PC-9 (cell line): ENCODE data around the gene ZNF586. TPM values are rescaled to one million over a fixed set of nuclear protein-coding genes. Genes with fewer than 3 reads are reported as not detected.

Source experiments
- BruUV-seq: library from RNA; stranded (reverse); fragments of 400-500 nt; replicated peaks from 2 replicates; lab custom pipeline; 2021; lab: Mats Ljungman, UMichigan
- CTCF ChIA-PET: fragments of 300-600 bp; sonication (Branson Sonifier 250); formaldehyde crosslinking; loops from one replicate; lab custom pipeline; 2022; ENCODE audit warnings: antibody characterized with exemption; lab: Charles Lee
- POLR2A ChIA-PET: fragments of 300-600 bp; sonication (Branson Sonifier 250); formaldehyde crosslinking; loops from one replicate; lab custom pipeline; 2022; ENCODE audit warnings: antibody characterized with exemption; ENCODE audit not compliant: unreplicated experiment; lab: Charles Lee
- DNase-seq, 2 experiments: peaks; one replicate each; pipeline versions ENCODE4 v3.0.0 to v3.0.0-alpha.2; 2015 to 2022; ENCODE audit warnings: mixed read lengths in 1 of 2
- H2AFZ ChIP-seq: fragments of 200-600 bp; sonication (generic); 2 replicates; pipeline ENCODE4 v1.8.1; 2017; ENCODE audit warnings: antibody characterized with exemption
- H3F3A ChIP-seq: fragments of 200-600 bp; sonication (generic); 2 replicates; pipeline ENCODE4 v1.8.1; 2017; ENCODE audit warnings: antibody characterized with exemption, mild to moderate bottlenecking, low read depth; ENCODE audit not compliant: insufficient read depth
- H3K27ac ChIP-seq: fragments of 200-600 bp; sonication (generic); 2 replicates; pipeline ENCODE4 v1.6.1; 2016; ENCODE audit warnings: mixed run types
- H3K27me3 ChIP-seq: fragments of 200-600 bp; sonication (generic); 2 replicates; pipeline ENCODE4 v1.6.1; 2016; ENCODE audit warnings: low read depth, mixed run types; ENCODE audit not compliant: insufficient read depth
- H3K36me3 ChIP-seq: fragments of 200-600 bp; sonication (generic); 2 replicates; pipeline ENCODE4 v1.6.1; 2016; ENCODE audit warnings: low read depth, mixed run types
- H3K4me1 ChIP-seq: fragments of 200-600 bp; sonication (generic); replicated peaks from 2 replicates; pipeline ENCODE4 v1.6.1; 2016; ENCODE audit warnings: mixed run types; ENCODE audit not compliant: insufficient read depth
- H3K4me2 ChIP-seq: fragments of 200-600 bp; sonication (generic); 2 replicates; pipeline ENCODE4 v1.6.1; 2017; ENCODE audit warnings: mixed run types
- H3K4me3 ChIP-seq: fragments of 200-600 bp; sonication (generic); 2 replicates; pipeline ENCODE4 v1.6.1; 2016; ENCODE audit warnings: mixed run types
- H3K79me2 ChIP-seq: fragments of 200-600 bp; sonication (generic); 2 replicates; pipeline ENCODE4 v1.6.1; 2017; ENCODE audit warnings: low read depth, mixed run types
- H3K9me2 ChIP-seq: fragments of 200-600 bp; sonication (generic); 2 replicates; pipeline ENCODE4 v1.8.1; 2017; ENCODE audit warnings: mild to moderate bottlenecking; ENCODE audit not compliant: insufficient read depth
- H3K9me3 ChIP-seq: fragments of 200-600 bp; sonication (generic); 2 replicates; pipeline ENCODE4 v1.8.1; 2016; ENCODE audit warnings: low read depth; ENCODE audit not compliant: insufficient read depth
- H4K20me1 ChIP-seq: fragments of 200-600 bp; sonication (generic); 2 replicates; pipeline ENCODE4 v1.8.1; 2017; ENCODE audit not compliant: insufficient read depth
- CTCF ChIP-seq: fragments of 200-600 bp; sonication (generic); conservative IDR thresholded peaks from 2 replicates; pipeline ENCODE4 v1.6.1; 2017; ENCODE audit warnings: mixed run types, antibody characterized with exemption, mild to moderate bottlenecking, moderate library complexity
- EZH2 ChIP-seq: fragments of 200-600 bp; sonication (generic); IDR thresholded peaks from 2 replicates; pipeline ENCODE4 v1.8.0; 2017; ENCODE audit warnings: antibody characterized with exemption, low read depth
- intact Hi-C: fragments of 100-400 bp; cut with micrococcal nuclease; formaldehyde crosslinking; loops from one replicate; pipeline ENCODE4 v1.10.0; 2022; ENCODE audit not compliant: unreplicated experiment
- total RNA-seq: library from RNA; stranded (reverse); gene quantifications from 2 replicates; pipeline ENCODE4 v1.2.3, GENCODE V29; 2021

Gene ZNF586
- total RNA-seq, 1 experiment from 2014 or later: 21.3 TPM

- peak overlapping the region; percentile 78; the same call in 1 of the 2 replicates for H3K4me3 ChIP-seq
- no peak for DNase-seq
- no peaks in the 10 kb centered on the region for H3K9me2 ChIP-seq
- ChIA-PET CTCF (no interaction called here), POLR2A (no interaction called here)
- H3F3A ChIP-seq: no peaks in the 10 kb centered on the region
- BruUV-seq: no TSS peak
- no peaks in the 10 kb centered on the region for H4K20me1 ChIP-seq
- H3K27ac ChIP-seq: no peak overlapping the region
- H3K79me2 ChIP-seq: peaks cover 65% of the 10 kb centered on the region
- peaks cover 21% of the 10 kb centered on the region for H3K9me3 ChIP-seq
- intact Hi-C loops: no loop called here
- TF ChIP-seq CTCF (no peak), EZH2 (no peak)
- H3K36me3 ChIP-seq: peaks cover 37% of the 10 kb centered on the region
- peaks cover 7% of the 10 kb centered on the region; the same call in 1 of the 2 replicates for H3K4me1 ChIP-seq
- 0 out of 2 replicates have a peak overlapping the region, but pooled peaks have one; percentile 94 for H3K4me2 ChIP-seq
- no peaks in the 10 kb centered on the region for H3K27me3 ChIP-seq
- no peak overlapping the region for H2AFZ ChIP-seq
Observed at GRCh38 chr19:57771417-57771816, 1.9 kb downstream of the ZNF586 start.

- Histone ChIP-seq H3K36me3 (peaks cover 58% of the 10 kb centered on the region), H3F3A (no peaks in the 10 kb centered on the region), H3K27me3 (no peaks in the 10 kb centered on the region), H3K27ac (no peak overlapping the region), H3K4me3 (no peak overlapping the region), H3K4me2 (no peak overlapping the region), H3K9me3 (peaks cover 30% of the 10 kb centered on the region), H3K4me1 (peaks cover 7% of the 10 kb centered on the region; the same call in 1 of the 2 replicates), H4K20me1 (no peaks in the 10 kb centered on the region), H3K79me2 (peaks cover 79% of the 10 kb centered on the region), H2AFZ (no peak overlapping the region), H3K9me2 (no peaks in the 10 kb centered on the region)
- no peak for DNase-seq
- intact Hi-C loops: no loop called here
- TF ChIP-seq EZH2 (no peak), CTCF (no peak)
- POLR2A ChIA-PET: no interaction called here
- CTCF ChIA-PET: no interaction called here
- BruUV-seq: no TSS peak
Observed at GRCh38 chr19:57773488-57773887, 4.0 kb downstream of the ZNF586 start.

- peaks cover 72% of the 10 kb centered on the region for H3K79me2 ChIP-seq
- ChIA-PET POLR2A (no interaction called here), CTCF (no interaction called here)
- H3K36me3 ChIP-seq: peaks cover 77% of the 10 kb centered on the region
- no peaks in the 10 kb centered on the region for H3K4me1 ChIP-seq
- no peaks in the 10 kb centered on the region for H3K9me2 ChIP-seq
- peaks cover 55% of the 10 kb centered on the region for H3K9me3 ChIP-seq
- intact Hi-C loops: no loop called here
- H3F3A ChIP-seq: peaks cover 7% of the 10 kb centered on the region; the same call in 1 of the 2 replicates
- no peak overlapping the region for H2AFZ ChIP-seq
- TF ChIP-seq EZH2: no peak
- no peak for TF ChIP-seq CTCF
- DNase-seq: no peak
- H3K27me3 ChIP-seq: no peaks in the 10 kb centered on the region
- no peak overlapping the region for H3K27ac ChIP-seq
- H3K4me2 ChIP-seq: no peak overlapping the region
- H3K4me3 ChIP-seq: no peak overlapping the region
- no TSS peak for BruUV-seq
- H4K20me1 ChIP-seq: no peaks in the 10 kb centered on the region
Observed at GRCh38 chr19:57776764-57777296, 7.4 kb downstream of the ZNF586 start.
